ACC112 (cell line): ENCODE measurements around the gene TRAF3IP3.

Experiments
- H2AFZ ChIP-seq: fragments of 200-600 bp; sonication (generic); one replicate; pipeline ENCODE4 v1.6.0; 2017; ENCODE audit warnings: antibody characterized with exemption, low read length; ENCODE audit not compliant: unreplicated experiment
- H3K27ac ChIP-seq: fragments of 200-600 bp; sonication (generic); 2 replicates; pipeline ENCODE4 v1.5.1; 2014; ENCODE audit warnings: low read depth, mild to moderate bottlenecking, antibody characterized with exemption, low read length, moderate library complexity
- H3K27me3 ChIP-seq: fragments of 200-600 bp; sonication (generic); 2 replicates; pipeline ENCODE4 v1.6.1; 2014; ENCODE audit warnings: mild to moderate bottlenecking, antibody characterized with exemption, low read length, moderate library complexity, mixed read lengths; ENCODE audit not compliant: insufficient read depth
- H3K36me3 ChIP-seq: fragments of 200-600 bp; sonication (generic); 2 replicates; pipeline ENCODE4 v1.6.1; 2016; ENCODE audit warnings: mild to moderate bottlenecking, antibody characterized with exemption, low read length, moderate library complexity, mixed read lengths; ENCODE audit not compliant: insufficient read depth
- H3K4me1 ChIP-seq: fragments of 200-600 bp; sonication (generic); one replicate; pipeline ENCODE4 v1.6.1; 2016; ENCODE audit warnings: low read length, mixed read lengths; ENCODE audit not compliant: insufficient read depth, unreplicated experiment, control insufficient read depth
- H3K4me3 ChIP-seq: fragments of 200-600 bp; sonication (generic); 2 replicates; pipeline ENCODE4 v1.5.1; 2014; ENCODE audit warnings: mild to moderate bottlenecking, low read depth, low read length
- H3K79me2 ChIP-seq: fragments of 200-600 bp; sonication (generic); one replicate; pipeline ENCODE4 v1.6.0; 2016; ENCODE audit warnings: low read length; ENCODE audit not compliant: control insufficient read depth, unreplicated experiment, insufficient read depth

TRAF3IP3 gene

GRCh38 chr1:209800984-209801834 lies 45.4 kb downstream of the TRAF3IP3 start:
- no peaks in the 10 kb centered on the region for H3K4me1 ChIP-seq
- H3K27me3 ChIP-seq: peaks cover 20% of the 10 kb centered on the region; the same call in 1 of the 2 replicates
- no peaks in the 10 kb centered on the region for H3K79me2 ChIP-seq
- no peak overlapping the region for H3K27ac ChIP-seq
- H3K4me3 ChIP-seq: no peak overlapping the region
- H2AFZ ChIP-seq: no peak overlapping the region
- no peaks in the 10 kb centered on the region for H3K36me3 ChIP-seq

DNA sequence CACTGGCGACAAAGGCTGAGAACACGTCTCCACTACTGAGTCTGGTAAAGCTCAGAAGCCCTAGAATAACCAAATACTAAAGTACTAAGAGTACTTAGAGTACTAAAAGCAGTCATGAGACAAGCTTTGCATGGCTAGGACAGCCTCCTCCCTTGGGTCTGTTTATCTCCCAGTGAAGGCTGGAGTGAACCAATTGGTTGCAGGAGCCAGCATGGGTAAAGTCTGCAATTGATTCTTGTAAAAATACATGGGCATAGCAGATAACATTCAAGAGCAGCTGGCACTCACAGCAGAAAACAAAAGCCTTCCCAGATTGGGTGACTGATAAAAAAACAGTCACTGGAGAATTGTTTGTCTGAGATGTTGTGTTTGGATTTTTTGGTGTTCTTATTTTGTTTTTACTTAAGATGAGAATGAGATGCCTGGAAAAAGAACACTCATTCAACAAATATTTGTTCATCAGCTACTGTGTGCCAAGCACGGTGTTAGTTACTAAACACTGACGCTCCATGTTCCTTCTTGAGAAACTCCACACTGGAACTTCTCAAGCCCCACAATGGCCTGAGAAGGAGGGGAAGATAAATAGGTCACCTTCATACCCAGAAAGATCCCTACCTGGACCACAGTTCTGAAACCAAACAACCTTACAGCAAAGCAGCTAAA lies 46.4 kb downstream of the TRAF3IP3 start:
- Histone ChIP-seq H3K4me3 (no peak overlapping the region), H2AFZ (no peak overlapping the region), H3K27ac (no peak overlapping the region), H3K36me3 (no peaks in the 10 kb centered on the region), H3K4me1 (peaks cover 4% of the 10 kb centered on the region), H3K79me2 (no peaks in the 10 kb centered on the region), H3K27me3 (peaks cover 19% of the 10 kb centered on the region; the same call in 1 of the 2 replicates)

DNA sequence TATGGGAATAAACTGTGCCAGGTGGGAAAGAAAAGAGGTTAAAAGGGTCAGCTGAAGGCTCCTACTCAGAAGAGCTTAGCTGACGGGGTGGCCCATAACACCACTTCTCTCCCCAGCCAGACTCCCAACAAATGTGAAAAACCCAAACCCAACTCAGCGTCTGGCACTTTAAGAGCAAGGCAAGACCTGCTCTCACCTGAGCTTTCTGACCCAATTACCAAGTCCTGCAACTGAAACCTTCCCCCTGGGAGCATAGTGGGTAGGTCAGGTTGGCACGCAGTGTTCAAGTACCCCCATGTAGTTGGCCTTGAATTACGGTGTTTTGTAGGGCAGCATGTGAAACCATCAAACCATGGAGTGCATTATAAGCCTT lies 46.9 kb downstream of the TRAF3IP3 start:
- Histone ChIP-seq H3K36me3 (no peaks in the 10 kb centered on the region), H3K27me3 (peaks cover 19% of the 10 kb centered on the region; the same call in 1 of the 2 replicates), H3K79me2 (no peaks in the 10 kb centered on the region), H3K4me1 (peaks cover 9% of the 10 kb centered on the region), H3K27ac (no peak overlapping the region), H3K4me3 (no peak overlapping the region), H2AFZ (no peak overlapping the region)

DNA sequence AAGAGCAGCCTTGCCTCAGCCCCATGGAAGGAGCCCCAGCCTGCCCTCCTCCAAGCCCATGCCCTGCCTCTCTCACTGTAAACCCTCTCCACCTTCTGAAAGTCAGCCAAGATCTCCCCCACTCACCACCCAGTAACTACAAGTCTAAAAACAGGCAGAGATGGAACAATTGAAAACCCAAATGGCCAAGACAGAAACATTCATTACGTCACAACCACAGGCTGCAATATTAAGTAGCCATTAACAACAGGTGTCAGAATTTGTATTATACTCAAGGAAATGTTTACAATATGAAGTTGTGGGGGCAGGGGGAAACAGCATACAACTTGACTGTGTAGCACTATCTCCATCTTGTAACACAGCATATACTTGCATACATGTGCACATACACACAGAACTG lies 47.7 kb downstream of the TRAF3IP3 start:
- Histone ChIP-seq H3K4me1 (peaks cover 16% of the 10 kb centered on the region), H3K36me3 (no peaks in the 10 kb centered on the region), H3K79me2 (no peaks in the 10 kb centered on the region), H3K27ac (no peak overlapping the region), H3K4me3 (no peak overlapping the region), H2AFZ (no peak overlapping the region), H3K27me3 (peaks cover 19% of the 10 kb centered on the region; the same call in 1 of the 2 replicates)

DNA sequence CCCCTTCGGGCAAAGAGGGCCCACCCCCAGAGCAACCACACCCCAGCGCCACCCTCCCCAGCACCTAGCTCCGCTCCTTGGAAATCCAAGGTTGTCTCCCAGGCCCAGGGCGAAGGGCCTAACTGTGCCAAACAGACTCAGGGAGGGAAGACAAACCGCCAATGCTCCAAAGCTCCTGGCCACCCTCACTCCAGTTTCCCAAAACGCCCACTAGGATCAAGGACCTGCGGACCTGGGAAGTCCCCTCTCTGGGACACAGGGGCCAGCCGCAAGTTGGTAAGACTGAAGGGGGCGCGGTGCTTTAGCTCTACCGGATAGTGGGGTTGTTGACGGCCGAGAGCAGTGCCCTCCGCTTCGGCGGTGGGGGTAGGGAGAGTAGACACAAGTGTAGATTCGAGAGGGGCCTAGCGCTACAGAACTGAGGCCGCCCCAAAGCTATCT lies 49.5 kb downstream of the TRAF3IP3 start:
- Histone ChIP-seq H2AFZ (no peak overlapping the region), H3K79me2 (no peaks in the 10 kb centered on the region), H3K36me3 (no peaks in the 10 kb centered on the region), H3K4me3 (peak overlapping the region; percentile 67), H3K27ac (no peak overlapping the region), H3K27me3 (peaks cover 19% of the 10 kb centered on the region; the same call in 1 of the 2 replicates), H3K4me1 (peaks cover 17% of the 10 kb centered on the region)

DNA sequence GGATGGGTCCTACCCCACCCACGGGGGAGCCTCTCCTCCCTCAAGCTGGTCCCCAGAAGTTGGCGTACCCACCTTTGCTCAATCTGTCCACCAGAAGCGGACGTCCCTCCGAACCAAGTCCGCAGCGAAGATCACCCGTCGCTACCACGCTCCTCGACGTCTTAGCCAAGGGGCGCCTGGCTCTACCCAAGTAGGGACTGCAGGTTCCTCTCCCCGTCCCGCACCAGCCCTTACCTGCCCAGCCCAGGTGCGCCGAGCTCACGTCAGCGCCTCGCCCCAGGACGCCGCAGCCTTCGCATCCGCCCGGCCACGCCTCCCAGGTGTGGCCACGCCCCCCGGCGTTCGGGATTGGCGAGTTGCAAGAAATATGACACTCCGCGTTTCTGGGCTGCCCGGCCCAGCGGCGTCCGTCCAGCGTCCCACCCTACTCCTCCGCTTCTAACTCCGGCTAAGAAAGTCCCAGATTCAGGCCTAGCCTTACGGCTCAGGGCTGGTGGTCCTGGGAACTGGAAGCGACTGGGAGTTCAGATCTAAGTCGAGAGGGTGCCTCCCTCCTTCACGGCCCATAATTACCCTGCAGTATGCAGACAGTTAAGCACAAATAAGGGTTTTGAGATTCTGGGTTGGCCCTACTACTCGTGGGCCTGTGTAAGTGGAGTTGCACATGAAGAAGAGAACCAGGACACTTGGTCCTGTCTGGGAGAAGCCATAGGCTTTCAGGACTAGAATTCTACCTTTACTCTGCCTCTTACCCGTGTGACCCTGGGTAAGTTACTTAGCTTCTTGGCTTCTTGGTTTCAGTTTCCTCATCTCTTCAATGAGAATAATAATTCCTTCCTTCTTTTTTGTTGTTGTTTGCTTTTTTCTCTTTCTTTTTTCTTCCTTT lies 50.3 kb downstream of the TRAF3IP3 start, which contains the start of gene IRF6:
TSS of gene IRF6 (minus strand) at position 268 of the 886 bp plus-strand sequence. CDS start 4,729 bp downstream, outside the sequence.
- peaks cover 16% of the 10 kb centered on the region; the same call in 1 of the 2 replicates for H3K27me3 ChIP-seq
- peak within 1 kb of the TSS; percentile 42; the same call in 1 of the 2 replicates for H3K27ac ChIP-seq
- no peaks in the 10 kb centered on the region for H3K79me2 ChIP-seq
- no peaks in the 10 kb centered on the region for H3K36me3 ChIP-seq
- peak within 1 kb of the TSS; percentile 67 for H3K4me3 ChIP-seq
- peak within 1 kb of the TSS; percentile 79 for H2AFZ ChIP-seq
- peaks cover 17% of the 10 kb centered on the region for H3K4me1 ChIP-seq

DNA sequence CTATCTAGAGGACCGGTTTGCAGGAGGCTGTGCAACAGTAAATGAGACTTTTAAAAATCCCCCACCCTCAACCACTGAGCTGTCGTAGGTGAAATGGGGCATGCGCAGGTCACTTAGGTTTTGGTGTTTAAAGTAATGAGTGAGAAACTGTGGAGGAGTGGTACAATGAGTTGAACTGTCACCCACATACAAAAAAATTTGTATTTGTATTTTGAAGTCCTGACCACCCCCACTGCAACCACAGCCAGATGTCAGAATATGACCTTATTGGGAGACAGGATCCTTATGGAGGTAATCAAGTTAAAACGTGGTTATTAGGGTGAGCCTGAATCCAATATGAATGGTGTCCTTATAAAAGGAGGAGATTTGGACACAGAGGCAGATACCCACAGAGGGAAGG lies 51.7 kb downstream of the TRAF3IP3 start:
- H3K79me2 ChIP-seq: no peaks in the 10 kb centered on the region
- no peak overlapping the region; the same call in 1 of the 2 replicates for H3K27ac ChIP-seq
- H2AFZ ChIP-seq: no peak overlapping the region
- peaks cover 7% of the 10 kb centered on the region; the same call in 1 of the 2 replicates for H3K27me3 ChIP-seq
- H3K4me1 ChIP-seq: peaks cover 17% of the 10 kb centered on the region
- no peak overlapping the region for H3K4me3 ChIP-seq
- H3K36me3 ChIP-seq: no peaks in the 10 kb centered on the region

DNA sequence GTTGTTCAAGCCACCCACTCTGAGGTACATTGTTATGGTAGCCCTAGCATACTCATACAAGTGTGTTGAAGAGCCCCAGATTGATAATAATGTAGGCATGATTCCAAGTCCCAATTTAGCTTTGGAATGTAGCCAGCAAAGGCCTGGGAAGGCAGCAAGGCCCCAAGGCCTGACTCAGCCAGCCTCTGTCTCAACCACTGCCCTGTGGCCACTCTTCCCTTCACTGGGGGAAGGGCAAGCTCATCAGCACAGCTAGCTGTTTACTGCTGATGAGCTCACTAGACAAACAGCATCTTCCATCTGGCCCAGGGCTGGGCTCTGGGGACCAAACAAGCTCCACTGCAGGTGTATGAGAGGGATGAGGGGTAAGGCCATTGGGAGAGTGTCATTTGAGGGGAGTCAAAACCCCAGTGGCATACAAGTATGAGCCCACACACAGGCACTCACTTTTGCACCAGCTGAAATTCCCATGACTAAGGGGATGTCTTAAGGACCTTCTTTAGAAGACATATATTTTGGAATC lies 52.3 kb downstream of the TRAF3IP3 start:
- Histone ChIP-seq H2AFZ (no peak overlapping the region), H3K27ac (peak overlapping the region; percentile 15; the same call in 1 of the 2 replicates), H3K36me3 (no peaks in the 10 kb centered on the region), H3K79me2 (no peaks in the 10 kb centered on the region), H3K27me3 (peaks cover 4% of the 10 kb centered on the region; the same call in 1 of the 2 replicates), H3K4me1 (peaks cover 17% of the 10 kb centered on the region), H3K4me3 (no peak overlapping the region)

- no peaks in the 10 kb centered on the region for H3K36me3 ChIP-seq
- no peak overlapping the region for H2AFZ ChIP-seq
- peaks cover 17% of the 10 kb centered on the region for H3K4me1 ChIP-seq
- H3K79me2 ChIP-seq: no peaks in the 10 kb centered on the region
- H3K27ac ChIP-seq: no peak overlapping the region
- H3K27me3 ChIP-seq: no peaks in the 10 kb centered on the region
- H3K4me3 ChIP-seq: no peak overlapping the region
These were observed 53.8 kb downstream of the TRAF3IP3 start for GRCh38 chr1:209809611-209810010.

DNA sequence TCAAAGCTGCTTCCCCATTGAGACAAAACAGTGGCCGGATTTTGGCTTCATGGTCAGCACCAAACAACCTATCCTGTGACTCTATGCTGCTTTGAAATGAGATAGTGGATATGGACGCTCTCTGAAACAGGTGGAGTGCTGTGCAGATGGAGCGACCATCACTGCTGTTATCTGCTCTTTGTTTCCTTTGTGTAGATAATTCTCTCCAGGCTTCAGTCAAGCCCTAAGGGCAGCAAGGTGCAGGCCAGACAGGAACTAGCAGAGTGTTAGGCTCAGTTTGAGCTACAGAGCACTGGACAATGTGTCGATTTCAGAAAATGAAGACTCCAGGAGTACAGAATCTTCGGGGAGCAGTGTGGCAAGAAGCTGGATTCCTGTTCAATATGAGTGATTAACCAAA lies 54.9 kb downstream of the TRAF3IP3 start:
- H3K27me3 ChIP-seq: no peaks in the 10 kb centered on the region
- no peak overlapping the region for H3K4me3 ChIP-seq
- no peaks in the 10 kb centered on the region for H3K36me3 ChIP-seq
- H3K79me2 ChIP-seq: no peaks in the 10 kb centered on the region
- H3K4me1 ChIP-seq: peaks cover 17% of the 10 kb centered on the region
- H2AFZ ChIP-seq: no peak overlapping the region
- H3K27ac ChIP-seq: no peak overlapping the region
